T follicular helper cell (primary cell): ENCODE data around the gene IGSF23.

Source experiments
- DNase-seq: peaks from one replicate; pipeline ENCODE4 v3.0.0-alpha.2; 2020; ENCODE audit warnings: low read depth
- total RNA-seq, 2 experiments: gene quantifications; one replicate each; lab custom pipeline; 2026; lab: John Stamatoyannopoulos, UW

The IGSF23 gene
- 0 reads per million in 2 experiments for total RNA-seq

DNA sequence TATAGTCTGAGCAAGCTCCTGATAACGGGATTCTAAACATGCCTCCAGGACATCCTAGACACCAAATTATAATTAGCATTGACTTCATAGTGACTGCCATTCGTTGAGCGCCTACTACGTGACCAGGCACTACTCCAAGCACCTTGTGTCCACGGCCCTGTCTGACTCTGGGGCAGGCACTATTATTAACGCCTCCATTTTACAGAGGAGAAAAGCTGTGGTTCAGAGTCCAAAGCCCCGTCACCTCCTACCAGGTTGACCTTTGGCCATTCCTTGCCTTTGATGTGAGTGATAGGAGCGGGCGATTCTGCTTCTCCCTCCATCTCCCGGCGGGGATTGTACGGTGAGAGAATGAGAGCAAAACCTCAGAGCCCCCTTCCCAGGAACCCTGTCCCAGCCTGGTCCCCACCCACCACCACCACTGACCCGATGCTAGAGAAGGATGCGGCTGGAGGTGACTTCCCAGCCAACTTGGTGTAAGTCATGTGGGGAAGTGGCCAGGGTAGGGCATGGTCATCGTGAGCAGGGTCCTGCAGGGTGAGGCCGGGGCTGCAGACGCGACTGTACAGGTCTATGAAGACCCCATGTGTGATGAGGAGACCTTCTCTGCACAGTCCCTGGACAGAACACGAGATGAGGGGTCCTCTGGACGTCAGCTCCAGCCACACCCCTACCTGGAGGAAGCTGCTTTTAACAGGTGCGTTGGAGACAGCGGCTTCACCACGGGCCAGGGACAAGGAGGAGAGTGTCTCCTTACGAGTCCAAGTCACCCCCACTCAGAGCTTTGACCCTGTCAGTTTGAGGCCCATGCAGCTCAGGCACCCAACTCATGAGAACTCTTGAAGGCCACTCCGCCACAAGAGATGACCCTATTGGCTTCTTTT is at the start of gene IGSF23:
Gene IGSF23 (plus strand): TSS at position 269 of the 884 bp plus-strand sequence. CDS start 83 bp downstream, at position 352.
- no peak for DNase-seq

DNA sequence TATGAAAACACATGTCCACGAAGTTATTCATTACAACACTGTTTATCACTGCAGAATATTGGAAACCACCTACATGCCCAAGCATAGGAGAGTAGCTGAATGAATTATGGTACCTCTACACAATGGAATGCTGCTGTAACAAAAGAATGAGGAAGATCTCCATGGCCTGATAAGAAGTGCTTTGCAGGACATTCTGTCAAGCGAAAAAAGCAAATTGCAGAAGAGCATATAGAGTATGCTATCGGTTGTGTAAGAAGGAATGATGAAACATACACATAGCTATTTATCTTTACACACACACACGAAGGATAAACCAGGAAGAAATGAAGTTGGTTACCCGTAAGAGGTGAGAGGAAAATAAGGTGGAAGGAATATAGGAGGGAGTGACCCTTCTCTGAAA is 46.4 kb upstream of the IGSF23 start:
- DNase-seq = no peak

DNA sequence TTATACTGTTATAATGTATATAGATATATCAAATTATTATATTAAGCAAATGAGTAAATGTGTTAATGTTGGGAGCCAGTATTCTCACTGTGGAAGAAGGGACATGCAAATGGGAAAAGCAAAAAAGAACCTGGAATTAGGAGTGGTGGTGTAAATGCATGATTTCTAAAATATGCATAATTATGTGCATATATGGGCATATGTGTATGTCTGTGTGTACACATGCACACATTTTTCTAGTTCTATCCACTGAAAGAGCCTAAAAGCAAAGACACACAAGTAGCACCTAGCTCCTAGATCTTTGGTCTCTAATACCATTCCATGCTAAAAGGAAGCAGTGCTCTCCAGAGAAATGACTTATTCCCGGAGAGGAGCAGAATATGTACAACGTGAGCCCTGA is 45.6 kb upstream of the IGSF23 start:
- DNase-seq = no peak

DNA sequence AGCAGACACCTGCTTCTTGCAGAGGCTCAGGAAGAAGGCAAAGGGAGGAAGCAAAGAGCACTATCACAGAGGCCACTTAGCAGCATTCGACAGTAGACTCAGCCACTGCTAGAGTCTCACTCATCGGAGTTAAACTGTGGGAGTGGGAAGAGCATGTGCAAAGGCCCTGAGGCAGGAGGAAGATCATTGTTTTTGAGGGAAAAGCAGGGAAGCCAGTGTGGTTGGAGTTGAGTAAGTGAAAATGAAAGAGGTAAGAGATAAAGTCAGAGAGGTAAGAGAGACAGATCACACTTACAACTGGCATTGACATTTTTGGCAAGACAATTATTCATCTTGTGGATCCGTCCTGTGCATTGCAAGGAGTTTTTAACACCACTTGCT is 42.8 kb upstream of the IGSF23 start:
- no peak for DNase-seq

DNA sequence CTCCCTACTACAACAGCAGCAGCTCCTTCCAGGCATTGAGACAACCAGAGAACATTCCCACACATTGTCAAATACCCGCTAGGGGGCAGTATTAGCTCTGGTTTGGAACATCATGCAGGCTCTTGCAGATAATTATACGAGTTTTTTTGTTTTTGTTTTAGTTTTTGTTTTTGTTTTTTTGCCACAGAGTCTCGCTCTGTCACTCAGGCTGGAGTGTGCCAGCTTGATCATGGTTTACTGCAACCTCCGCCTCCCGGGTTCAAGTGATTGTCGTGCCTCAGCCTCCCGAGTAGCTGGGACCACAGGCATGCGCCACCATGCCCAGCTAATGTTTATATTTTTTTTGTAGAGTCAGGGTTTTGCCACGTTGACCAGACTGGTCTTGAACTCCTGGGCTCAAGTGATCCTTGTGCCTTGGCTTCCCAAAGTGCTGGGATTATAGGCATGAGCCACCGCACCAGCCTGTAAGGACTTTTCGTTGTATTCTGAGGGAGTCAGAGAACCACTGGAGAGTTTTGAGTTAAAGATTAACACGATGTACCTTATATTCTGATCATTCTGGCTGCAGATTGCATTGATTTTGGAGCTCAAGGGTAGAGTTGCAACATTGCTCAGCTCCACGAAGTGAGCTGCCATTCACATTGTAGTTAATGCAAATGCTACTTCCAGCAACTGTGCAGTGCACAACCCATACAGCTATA is 42.2 kb upstream of the IGSF23 start:
- DNase-seq = peak; percentile 24

DNA sequence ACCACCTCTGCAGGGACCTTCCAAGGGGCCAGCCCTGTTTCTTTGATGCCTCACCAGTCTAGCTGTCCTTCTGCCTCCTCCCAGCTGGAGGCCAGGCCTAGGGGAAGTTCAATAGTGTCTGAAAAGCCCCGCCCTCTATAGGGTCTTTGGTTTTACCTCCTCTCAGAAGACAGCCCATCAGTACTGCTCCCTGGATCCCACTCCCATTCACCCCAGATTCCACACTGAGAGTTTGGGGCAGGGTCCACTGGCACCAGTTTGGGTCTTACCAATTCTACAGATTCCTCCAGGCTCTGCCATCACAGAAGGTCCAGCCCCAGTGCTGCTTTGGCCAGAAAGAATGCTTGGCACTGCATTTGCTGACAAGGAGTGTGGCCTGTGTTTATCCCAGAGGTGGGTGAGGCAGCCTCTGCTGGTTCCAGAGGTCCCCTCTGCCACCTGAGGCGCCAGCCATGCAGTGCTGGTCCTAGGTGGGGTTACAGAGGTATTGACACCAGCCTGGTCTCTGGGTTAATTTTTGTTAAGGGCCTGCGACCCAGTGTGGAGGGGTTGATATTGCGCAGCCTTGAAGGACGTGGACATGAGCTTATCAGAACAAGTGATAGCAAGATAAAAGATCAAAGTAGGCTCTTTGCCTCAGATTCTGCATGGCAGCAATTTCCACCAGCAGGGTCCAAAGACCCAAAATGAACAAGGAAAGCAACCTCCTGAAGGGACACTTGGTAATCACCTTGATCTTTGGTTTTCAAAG is 41.4 kb upstream of the IGSF23 start:
- no peak for DNase-seq

DNA sequence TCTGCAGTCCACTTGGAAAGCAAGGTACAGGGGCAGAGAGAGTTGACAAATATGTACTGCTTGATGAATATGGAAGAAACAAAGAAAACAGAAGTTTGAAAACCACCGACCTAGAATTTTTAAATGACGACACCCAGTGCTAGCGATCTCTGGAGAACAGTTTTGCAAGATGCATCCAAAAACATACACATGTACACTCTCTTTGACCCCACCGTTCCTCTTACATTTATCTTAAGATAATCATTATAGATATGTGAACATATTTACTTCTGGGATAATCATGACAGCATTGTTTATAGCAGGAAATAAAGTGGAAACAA is 40.8 kb upstream of the IGSF23 start:
- no peak for DNase-seq

- no peak for DNase-seq
Measured at GRCh38 chr19:44573183-44573582, 40.2 kb upstream of the IGSF23 start.

DNA sequence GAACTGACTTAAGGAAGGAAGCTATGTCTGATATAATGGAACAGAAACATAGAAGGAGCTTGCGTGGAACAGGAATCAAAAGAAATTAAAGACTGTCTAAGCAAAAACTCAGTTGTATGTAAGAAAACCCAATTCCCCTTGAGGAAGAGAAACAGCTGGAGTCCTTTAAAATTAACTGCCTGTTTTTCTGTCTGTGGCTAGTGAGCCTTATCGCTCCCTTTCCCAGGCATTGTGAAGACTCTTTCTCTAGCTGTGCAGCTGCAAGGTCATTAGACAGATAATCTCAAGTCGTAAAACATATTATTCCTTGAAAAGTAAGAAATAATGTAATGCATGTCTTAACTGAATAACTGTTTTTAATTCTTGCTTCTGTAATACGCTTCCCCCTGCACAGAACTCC is 39.7 kb upstream of the IGSF23 start:
- DNase-seq = no peak

DNA sequence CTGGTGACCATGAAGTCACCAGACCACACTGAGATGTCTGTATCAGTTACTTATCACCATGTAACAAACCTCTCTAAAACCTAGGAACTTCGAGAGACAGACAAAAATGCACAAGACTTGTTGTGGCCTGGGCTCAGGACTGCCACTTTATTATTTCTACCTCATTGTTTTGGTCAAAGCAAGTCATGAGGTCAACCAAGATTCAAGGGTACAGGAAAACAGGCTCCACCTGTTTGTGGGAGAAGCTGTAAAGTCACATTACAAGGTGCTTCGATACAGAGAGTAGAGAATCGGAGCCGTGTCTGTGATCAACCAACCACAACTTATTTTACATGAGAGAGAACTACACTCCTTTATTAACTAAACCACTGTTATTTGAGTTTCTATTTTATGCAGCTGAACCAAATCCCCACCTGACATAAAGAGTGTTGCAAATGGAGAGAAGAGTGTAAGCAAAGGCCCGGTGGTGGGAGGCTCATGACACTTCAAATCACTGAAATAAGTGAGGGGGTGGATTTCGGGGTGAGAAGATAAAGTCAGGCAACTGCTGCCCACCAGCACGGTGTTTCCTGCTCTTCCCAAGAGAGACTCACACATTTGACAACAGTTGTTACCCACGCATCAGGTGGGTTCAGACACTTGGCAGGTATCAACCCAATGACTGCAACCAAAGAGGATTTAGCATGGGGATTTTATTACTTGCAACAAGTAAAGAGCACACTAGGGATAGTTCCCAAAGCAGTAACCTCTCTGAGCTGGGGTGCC is 39.0 kb upstream of the IGSF23 start:
- DNase-seq = no peak

DNA sequence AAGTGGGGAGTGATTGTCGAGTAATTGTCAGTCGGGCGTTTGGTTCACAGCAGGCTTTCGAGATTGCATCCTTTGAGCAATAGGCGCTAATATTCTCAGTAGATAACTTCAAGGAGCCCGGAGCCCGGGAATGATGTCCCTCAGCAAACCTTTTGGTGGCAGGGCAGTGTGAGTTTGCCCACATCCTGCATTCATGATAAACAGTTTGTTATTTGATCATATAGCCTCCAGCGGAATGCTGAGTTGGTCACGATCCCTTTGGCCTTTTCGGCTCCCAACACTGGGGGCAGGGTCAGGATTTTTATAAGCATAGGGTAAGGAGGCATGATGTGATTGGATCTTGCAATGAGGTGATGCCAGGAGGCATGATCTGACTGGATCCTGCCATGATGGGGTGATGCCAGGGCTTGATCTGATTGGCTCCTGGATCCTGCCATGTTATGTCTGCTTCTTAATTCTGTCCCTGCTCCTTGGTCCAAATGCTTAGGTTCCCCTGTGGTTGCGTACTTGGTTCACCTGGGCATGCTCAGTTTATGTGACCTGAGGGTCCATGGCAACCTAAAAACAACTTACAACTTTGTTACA is 38.2 kb upstream of the IGSF23 start:
- no peak for DNase-seq

DNA sequence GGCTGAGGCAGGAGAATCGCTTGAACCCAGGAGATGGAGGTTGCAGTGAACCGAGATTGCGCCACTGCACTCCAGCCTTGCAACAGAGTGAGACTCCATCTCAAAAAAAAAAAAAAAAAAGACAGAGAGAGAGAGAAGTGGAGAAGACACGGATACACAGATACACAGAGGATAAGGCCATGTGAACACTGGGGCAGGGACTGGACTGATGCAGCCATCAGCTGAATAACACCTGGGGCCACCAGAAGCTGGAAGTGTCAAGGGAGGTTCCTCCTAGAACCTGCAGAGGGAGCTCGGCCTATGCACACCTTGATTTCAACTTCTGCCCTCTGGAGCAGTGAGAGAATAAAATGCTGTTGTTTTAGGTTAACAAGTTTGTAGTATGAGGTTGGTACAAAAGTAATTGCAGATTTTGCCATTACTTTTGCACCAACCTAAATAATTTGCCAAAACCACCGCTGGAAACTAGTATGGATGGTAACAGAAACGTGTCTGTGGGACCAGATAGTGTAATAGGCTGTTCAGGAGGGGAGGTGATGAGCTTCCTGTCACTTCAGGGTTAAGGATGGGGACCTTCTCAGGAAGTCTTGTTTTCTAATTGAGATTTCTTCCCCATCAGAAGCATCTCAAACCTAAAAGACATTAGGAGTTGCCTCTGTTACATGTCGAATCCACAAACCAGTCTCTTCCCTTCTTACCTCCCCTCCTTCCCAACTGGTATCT is 36.4 kb upstream of the IGSF23 start:
- DNase-seq = no peak

DNA sequence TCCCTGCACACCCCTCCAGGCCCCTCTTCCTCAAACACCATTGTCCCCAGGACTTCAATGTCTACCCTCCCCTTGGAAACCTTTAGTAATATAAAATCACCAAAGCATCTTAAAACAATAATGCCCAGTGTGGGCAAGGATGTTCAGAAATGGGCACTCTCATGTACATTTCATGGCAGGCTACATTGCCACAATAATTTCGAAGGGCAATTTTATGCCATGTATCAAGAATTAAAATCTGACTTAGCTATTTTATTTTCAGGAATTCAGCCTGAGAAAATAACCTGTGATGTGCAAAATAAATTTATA is 35.8 kb upstream of the IGSF23 start:
- no peak for DNase-seq

GRCh38 chr19:44579663-44580365 is 33.5 kb upstream of the IGSF23 start:
- DNase-seq = no peak

GRCh38 chr19:44580366-44580895 is 32.9 kb upstream of the IGSF23 start:
- no peak for DNase-seq

- no peak for DNase-seq
Measured at GRCh38 chr19:44581288-44581687, 32.1 kb upstream of the IGSF23 start.

DNA sequence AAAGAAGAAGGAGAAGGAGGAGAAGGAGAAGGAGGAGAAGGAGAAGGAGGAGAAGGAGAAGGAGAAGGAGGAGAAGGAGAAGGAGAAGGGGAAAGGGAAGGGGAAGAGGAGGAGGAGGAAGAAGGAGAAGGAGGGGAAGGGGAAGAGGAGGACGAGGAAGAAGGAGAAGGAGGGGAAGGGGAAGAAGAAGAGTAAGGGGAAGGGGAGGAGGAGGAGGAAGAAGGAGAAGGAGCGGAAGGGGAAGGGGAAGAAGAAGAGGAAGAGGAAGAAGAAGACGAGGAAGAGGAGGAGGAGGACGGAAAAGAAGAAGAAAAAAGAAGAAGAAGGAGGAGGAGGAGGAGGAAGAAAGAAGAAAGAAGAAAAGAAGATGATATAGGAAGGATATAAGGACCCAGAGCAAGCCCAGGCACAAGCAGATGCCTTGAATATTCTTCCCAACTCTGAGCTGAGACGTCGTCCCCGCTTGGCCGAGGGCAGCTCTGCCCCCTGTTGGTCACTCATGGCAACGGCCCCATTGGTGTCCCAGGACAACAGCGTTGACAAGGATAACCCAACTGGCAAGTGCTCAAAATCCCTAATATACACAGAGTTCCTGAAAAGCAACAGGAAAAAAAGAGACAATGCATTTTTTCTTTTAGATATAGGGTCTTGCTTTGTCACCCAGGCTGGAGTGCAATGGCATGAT is 30.6 kb upstream of the IGSF23 start:
- DNase-seq = no peak

DNA sequence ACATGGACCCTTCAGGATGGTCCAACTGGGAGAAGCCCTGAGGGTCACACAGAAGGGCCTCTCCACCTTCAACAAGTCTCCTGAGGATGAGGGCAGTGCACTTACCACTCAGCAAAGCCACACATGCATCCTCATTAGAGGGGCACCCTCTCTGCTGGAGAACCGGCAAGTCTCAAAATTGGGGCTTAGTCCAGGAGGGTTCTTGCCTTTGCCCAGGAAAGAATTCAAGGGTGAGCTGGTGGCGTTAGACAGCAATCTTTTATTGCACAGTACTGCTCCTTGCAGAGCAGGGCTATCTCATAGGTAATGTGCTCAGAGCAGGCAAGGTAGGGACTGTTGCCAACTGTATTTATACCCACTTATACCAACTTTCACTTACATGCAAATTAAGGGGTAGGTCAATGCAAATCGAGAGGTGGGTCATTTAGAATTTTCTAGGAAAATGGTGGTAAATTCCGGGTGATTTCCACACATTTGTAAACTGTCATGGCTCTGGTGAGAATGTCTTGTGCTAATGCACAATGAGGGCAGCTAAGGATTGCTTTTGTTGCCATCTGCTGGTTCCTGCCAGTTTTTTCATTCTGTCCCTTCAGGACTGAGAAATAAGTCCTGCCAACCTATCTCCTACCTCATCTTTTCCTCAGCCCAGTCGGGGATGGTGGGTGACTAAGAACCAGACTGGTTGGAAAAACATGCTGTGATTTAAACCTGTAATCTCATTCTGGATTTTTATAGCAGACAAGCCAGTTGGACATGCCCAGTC is 27.8 kb upstream of the IGSF23 start:
- DNase-seq = no peak
